ENCODE data around the gene RNF220. TPM values are rescaled to one million over a fixed set of nuclear protein-coding genes. Genes with fewer than 3 reads are reported as not detected.

RNF220 gene
- total and polyA plus RNA-seq, 2 of the 4 experiments (the other 2 are of a cell fraction) = 71.8 to 77.1 TPM

GRCh38 chr1:44558883-44559282 is 153.8 kb downstream of the RNF220 start:
- H2BK20ac ChIP-seq (ENCODE audit: low read depth, low read length) = no peak overlapping the region
- H3K18ac ChIP-seq (ENCODE audit: low read depth, low read length) = no peak overlapping the region
- no peak overlapping the region for H3K14ac ChIP-seq (replicated peaks; ENCODE audit: low read depth, low read length)
- no peak overlapping the region for H3K27ac ChIP-seq (ENCODE audit: insufficient read depth, low read length)
- no peak overlapping the region for H3K56ac ChIP-seq (ENCODE audit: extremely low read depth, insufficient read depth, low read length)
- no peaks in the 10 kb centered on the region for H4K20me1 ChIP-seq (ENCODE audit: insufficient read depth, low read length)
- dilution Hi-C loops (cut with HindIII; ENCODE audit: low sequenced_read_pairs, unreplicated experiment) (no loop called here), in situ Hi-C loops (cut with MboI; ENCODE audit: low sequenced_read_pairs) (no loop called here), intact Hi-C loops (cut with micrococcal nuclease) (no loop called here)
- H3K27me3 ChIP-seq (ENCODE audit: control insufficient read depth, insufficient read depth, low read length) = peaks cover 52% of the 10 kb centered on the region
- no peak overlapping the region for H2AK5ac ChIP-seq (ENCODE audit: low read depth, low read length)
- H3K9me3 ChIP-seq (ENCODE audit: control insufficient read depth, insufficient read depth, low read length) = no peaks in the 10 kb centered on the region
- no peak overlapping the region for H3K23ac ChIP-seq (ENCODE audit: low read depth, low read length)
- DNase-seq = no peak
- H2BK5ac ChIP-seq (ENCODE audit: low read depth, low read length, poor library complexity, severe bottlenecking) = no peak overlapping the region
- H4K8ac ChIP-seq (ENCODE audit: low read depth in 2 of 2, low read length in 2 of 2) = no peak overlapping the region
- H2BK120ac ChIP-seq (ENCODE audit: low read depth, low read length) = no peak overlapping the region
- H2BK15ac ChIP-seq (ENCODE audit: low read depth, low read length) = no peak overlapping the region
- no peaks in the 10 kb centered on the region for H3K79me1 ChIP-seq (ENCODE audit: low read depth in 1 of 2, low read length in 2 of 2)
- no peak overlapping the region for H3K4ac ChIP-seq (ENCODE audit: low read depth, low read length)
- no peak overlapping the region for H4K91ac ChIP-seq (ENCODE audit: insufficient read depth, low read depth, low read length)
- TF ChIP-seq CEBPB (IDR thresholded peaks at IDR 0.05; ENCODE audit: low read depth, low read length) (no peak), RCOR1 (IDR thresholded peaks at IDR 0.05; ENCODE audit: insufficient replicate concordance, low read length) (no peak), BHLHE40 (IDR thresholded peaks at IDR 0.05; ENCODE audit: low read depth, low read length) (no peak), POLR2A (IDR thresholded peaks at IDR 0.05; ENCODE audit: low read depth, low read length) (no peak), FOS (IDR thresholded peaks at IDR 0.05; ENCODE audit: low read depth, low read length) (no peak), NFE2L2 (IDR thresholded peaks at IDR 0.05; ENCODE audit: low read depth, low read length) (no peak), RAD21 (IDR thresholded peaks at IDR 0.05; ENCODE audit: low read length) (no peak), CHD1 (IDR thresholded peaks at IDR 0.05; ENCODE audit: low read depth, low read length) (no peak), MAFK (IDR thresholded peaks at IDR 0.05; ENCODE audit: low read depth, low read length) (no peak), RFX5 (IDR thresholded peaks at IDR 0.05; ENCODE audit: low read depth, low read length) (no peak), USF2 (IDR thresholded peaks at IDR 0.05; ENCODE audit: low read depth, low read length) (no peak), MAZ (IDR thresholded peaks at IDR 0.05; ENCODE audit: borderline replicate concordance, low read depth, low read length) (no peak), MXI1 (IDR thresholded peaks at IDR 0.05; ENCODE audit: borderline replicate concordance, low read depth, low read length) (no peak), SMC3 (IDR thresholded peaks at IDR 0.05; ENCODE audit: low read depth, low read length) (no peak)
- TF ChIP-seq, protein P1, sequence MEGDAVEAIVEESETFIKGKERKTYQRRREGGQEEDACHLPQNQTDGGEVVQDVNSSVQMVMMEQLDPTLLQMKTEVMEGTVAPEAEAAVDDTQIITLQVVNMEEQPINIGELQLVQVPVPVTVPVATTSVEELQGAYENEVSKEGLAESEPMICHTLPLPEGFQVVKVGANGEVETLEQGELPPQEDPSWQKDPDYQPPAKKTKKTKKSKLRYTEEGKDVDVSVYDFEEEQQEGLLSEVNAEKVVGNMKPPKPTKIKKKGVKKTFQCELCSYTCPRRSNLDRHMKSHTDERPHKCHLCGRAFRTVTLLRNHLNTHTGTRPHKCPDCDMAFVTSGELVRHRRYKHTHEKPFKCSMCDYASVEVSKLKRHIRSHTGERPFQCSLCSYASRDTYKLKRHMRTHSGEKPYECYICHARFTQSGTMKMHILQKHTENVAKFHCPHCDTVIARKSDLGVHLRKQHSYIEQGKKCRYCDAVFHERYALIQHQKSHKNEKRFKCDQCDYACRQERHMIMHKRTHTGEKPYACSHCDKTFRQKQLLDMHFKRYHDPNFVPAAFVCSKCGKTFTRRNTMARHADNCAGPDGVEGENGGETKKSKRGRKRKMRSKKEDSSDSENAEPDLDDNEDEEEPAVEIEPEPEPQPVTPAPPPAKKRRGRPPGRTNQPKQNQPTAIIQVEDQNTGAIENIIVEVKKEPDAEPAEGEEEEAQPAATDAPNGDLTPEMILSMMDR (conservative IDR thresholded peaks at IDR 0.05; ENCODE audit: low read depth, low read length) = no peak
- TF ChIP-seq, protein P2, sequence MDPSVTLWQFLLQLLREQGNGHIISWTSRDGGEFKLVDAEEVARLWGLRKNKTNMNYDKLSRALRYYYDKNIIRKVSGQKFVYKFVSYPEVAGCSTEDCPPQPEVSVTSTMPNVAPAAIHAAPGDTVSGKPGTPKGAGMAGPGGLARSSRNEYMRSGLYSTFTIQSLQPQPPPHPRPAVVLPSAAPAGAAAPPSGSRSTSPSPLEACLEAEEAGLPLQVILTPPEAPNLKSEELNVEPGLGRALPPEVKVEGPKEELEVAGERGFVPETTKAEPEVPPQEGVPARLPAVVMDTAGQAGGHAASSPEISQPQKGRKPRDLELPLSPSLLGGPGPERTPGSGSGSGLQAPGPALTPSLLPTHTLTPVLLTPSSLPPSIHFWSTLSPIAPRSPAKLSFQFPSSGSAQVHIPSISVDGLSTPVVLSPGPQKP (IDR thresholded peaks at IDR 0.05; ENCODE audit: borderline replicate concordance, low read depth, low read length) = no peak
- H3K4me3 ChIP-seq (ENCODE audit: insufficient read depth, low read depth, low read length) = no peak overlapping the region
- no peaks in the 10 kb centered on the region for H3K9me1 ChIP-seq (ENCODE audit: insufficient read depth, low read length)
- H3K4me2 ChIP-seq (ENCODE audit: low read depth, low read length) = no peak overlapping the region
- no peak overlapping the region for H4K5ac ChIP-seq (ENCODE audit: low read depth, low read length)
- ATAC-seq (ENCODE audit: low read depth) = no peak
- no peak overlapping the region for H2AK9ac ChIP-seq (replicated peaks; ENCODE audit: low read depth, low read length, poor library complexity)
- CTCF ChIA-PET = interaction anchor here (0.7 kb wide), 1 partner anchor 60 kb away, joined by 3 read pairs; no protein-coding TSS in a partner anchor
- POLR2A ChIA-PET (ENCODE audit: unreplicated experiment) = no interaction called here
- 63% methylated on average over 1 of the region's 6 CpGs; no CpG with 5 or more reads in 1 of the 2 experiments for WGBS, 2 experiments (ENCODE audit: extremely low coverage in 2 of 2, insufficient read length in 1 of 2)
- H3K9ac ChIP-seq (ENCODE audit: low read depth, low read length) = no peak overlapping the region
- H3K4me1 ChIP-seq (ENCODE audit: control insufficient read depth, insufficient read depth, low read length) = no peaks in the 10 kb centered on the region
- no TSS peak for BruUV-seq (replicated peaks)
- H3K36me3 ChIP-seq (ENCODE audit: control insufficient read depth, insufficient read depth, low read length) = no peaks in the 10 kb centered on the region
- H2AFZ ChIP-seq (replicated peaks; ENCODE audit: low read length, poor library complexity) = no peak overlapping the region
